ENCODE results near the gene CDC42EP5.

Gene CDC42EP5

GRCh38 chr19:54465426-54466109 is 7.5 kb downstream of the CDC42EP5 start:
- TF ChIP-seq SIN3A (IDR thresholded peaks at IDR 0.05; ENCODE audit: borderline replicate concordance, insufficient read depth, low read length), result no peak
- no peak for TF ChIP-seq POLR2AphosphoS5 (IDR thresholded peaks at IDR 0.05; ENCODE audit: low read depth, low read length)
- no peak for TF ChIP-seq FOXP2 (optimal IDR thresholded peaks at IDR 0.05; ENCODE audit: borderline replicate concordance, extremely low read depth, extremely low read length, insufficient read depth)
- no peak for TF ChIP-seq TAF1 (IDR thresholded peaks at IDR 0.05; ENCODE audit: borderline replicate concordance, insufficient read depth, low read length)
- no peak for TF ChIP-seq REST (IDR thresholded peaks at IDR 0.05; ENCODE audit: insufficient read depth in 1 of 2, low read depth in 2 of 2, low read length in 2 of 2)

- TF ChIP-seq FOXP2 (optimal IDR thresholded peaks at IDR 0.05; ENCODE audit: borderline replicate concordance, extremely low read depth, extremely low read length, insufficient read depth) (peak; percentile 78), TAF1 (IDR thresholded peaks at IDR 0.05; ENCODE audit: borderline replicate concordance, insufficient read depth, low read length) (no peak), POLR2AphosphoS5 (IDR thresholded peaks at IDR 0.05; ENCODE audit: low read depth, low read length) (peak; percentile 53), SIN3A (IDR thresholded peaks at IDR 0.05; ENCODE audit: borderline replicate concordance, insufficient read depth, low read length) (no peak), REST (IDR thresholded peaks at IDR 0.05; ENCODE audit: insufficient read depth in 1 of 2, low read depth in 2 of 2, low read length in 2 of 2) (no peak)
Measured at GRCh38 chr19:54464630-54465425, 8.3 kb downstream of the CDC42EP5 start.

- TF ChIP-seq POLR2AphosphoS5 (IDR thresholded peaks at IDR 0.05; ENCODE audit: low read depth, low read length), result no peak
- TF ChIP-seq SIN3A (IDR thresholded peaks at IDR 0.05; ENCODE audit: borderline replicate concordance, insufficient read depth, low read length), result no peak
- TF ChIP-seq TAF1 (IDR thresholded peaks at IDR 0.05; ENCODE audit: borderline replicate concordance, insufficient read depth, low read length), result no peak
- no peak for TF ChIP-seq FOXP2 (optimal IDR thresholded peaks at IDR 0.05; ENCODE audit: borderline replicate concordance, extremely low read depth, extremely low read length, insufficient read depth)
- no peak for TF ChIP-seq REST (IDR thresholded peaks at IDR 0.05; ENCODE audit: insufficient read depth in 1 of 2, low read depth in 2 of 2, low read length in 2 of 2)
Measured at GRCh38 chr19:54464044-54464629, 9.0 kb downstream of the CDC42EP5 start.

GRCh38 chr19:54463531-54464043 is 9.5 kb downstream of the CDC42EP5 start, which contains the start of gene LENG9:
LENG9 (minus strand) TSS chr19:54463778; CDS start chr19:54463526, 252 bp downstream.
- TF ChIP-seq FOXP2 (optimal IDR thresholded peaks at IDR 0.05; ENCODE audit: borderline replicate concordance, extremely low read depth, extremely low read length, insufficient read depth), result peak; percentile 14
- no peak for TF ChIP-seq TAF1 (IDR thresholded peaks at IDR 0.05; ENCODE audit: borderline replicate concordance, insufficient read depth, low read length)
- TF ChIP-seq SIN3A (IDR thresholded peaks at IDR 0.05; ENCODE audit: borderline replicate concordance, insufficient read depth, low read length), result no peak
